DMS 273 treated with DMSO at 0.1 percent for 48 hours (cell line): ENCODE measurements around the gene KRTAP20-3.

ENCODE experiments used
- DNase-seq: peaks from one replicate; lab custom pipeline; 2025; lab: John Stamatoyannopoulos, UW

Gene KRTAP20-3

DNA sequence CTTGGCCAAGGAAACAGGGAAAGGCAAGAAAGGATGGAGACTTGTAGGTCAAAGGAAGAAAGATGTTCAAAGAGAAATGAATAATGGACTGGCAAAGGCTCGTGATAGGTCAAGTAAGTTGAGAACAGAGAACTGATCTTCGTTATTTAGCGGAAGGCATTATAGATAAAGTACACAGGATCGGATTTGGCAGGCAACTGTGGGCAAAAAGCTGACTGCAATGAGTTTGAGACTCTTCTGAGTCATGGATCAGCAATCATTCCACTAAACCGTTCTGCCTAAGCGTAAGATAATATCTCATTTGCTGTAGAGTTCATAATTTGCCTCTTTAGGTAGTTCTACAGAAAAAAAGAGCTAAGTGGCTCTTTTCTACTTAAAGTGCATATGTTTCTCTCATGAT lies 41.8 kb downstream of the KRTAP20-3 start:
- DNase-seq = no peak

DNA sequence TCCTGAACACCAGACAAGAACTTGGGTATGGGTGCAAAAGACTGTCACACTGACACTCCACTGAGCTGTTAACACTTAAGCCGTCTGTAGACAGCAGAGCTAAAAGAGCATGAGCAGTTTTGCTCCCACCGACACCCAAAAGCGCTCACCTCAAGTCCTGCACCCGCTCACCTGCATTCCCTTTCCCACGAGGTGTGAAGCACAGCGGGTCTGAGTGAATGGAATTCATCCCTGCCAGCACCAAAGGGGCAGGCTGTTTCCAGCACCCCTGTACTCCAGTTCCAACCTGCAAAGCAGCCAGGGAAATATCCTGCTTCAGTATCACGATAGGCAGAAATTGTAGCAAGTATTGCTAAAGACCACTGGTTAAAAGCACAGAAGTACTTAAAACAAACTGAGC lies 47.2 kb downstream of the KRTAP20-3 start:
- no peak for DNase-seq
